ENCODE data around the gene SLC39A13.

Gene SLC39A13

GRCh38 chr11:47409440-47410369 is 1.3 kb downstream of the SLC39A13 start:
- DNase-seq (no peak), ATAC-seq (no peak)
- peak overlapping the region; percentile 98 for H3K27ac Mint-ChIP-seq
- peak overlapping the region; percentile 98 to 99 for H3K4me3 Mint-ChIP-seq
- H3K27me3 Mint-ChIP-seq: no peaks in the 10 kb centered on the region
- H3K9me3 Mint-ChIP-seq: no peaks in the 10 kb centered on the region
- peaks cover 43% of the 10 kb centered on the region for H3K4me1 Mint-ChIP-seq

DNA sequence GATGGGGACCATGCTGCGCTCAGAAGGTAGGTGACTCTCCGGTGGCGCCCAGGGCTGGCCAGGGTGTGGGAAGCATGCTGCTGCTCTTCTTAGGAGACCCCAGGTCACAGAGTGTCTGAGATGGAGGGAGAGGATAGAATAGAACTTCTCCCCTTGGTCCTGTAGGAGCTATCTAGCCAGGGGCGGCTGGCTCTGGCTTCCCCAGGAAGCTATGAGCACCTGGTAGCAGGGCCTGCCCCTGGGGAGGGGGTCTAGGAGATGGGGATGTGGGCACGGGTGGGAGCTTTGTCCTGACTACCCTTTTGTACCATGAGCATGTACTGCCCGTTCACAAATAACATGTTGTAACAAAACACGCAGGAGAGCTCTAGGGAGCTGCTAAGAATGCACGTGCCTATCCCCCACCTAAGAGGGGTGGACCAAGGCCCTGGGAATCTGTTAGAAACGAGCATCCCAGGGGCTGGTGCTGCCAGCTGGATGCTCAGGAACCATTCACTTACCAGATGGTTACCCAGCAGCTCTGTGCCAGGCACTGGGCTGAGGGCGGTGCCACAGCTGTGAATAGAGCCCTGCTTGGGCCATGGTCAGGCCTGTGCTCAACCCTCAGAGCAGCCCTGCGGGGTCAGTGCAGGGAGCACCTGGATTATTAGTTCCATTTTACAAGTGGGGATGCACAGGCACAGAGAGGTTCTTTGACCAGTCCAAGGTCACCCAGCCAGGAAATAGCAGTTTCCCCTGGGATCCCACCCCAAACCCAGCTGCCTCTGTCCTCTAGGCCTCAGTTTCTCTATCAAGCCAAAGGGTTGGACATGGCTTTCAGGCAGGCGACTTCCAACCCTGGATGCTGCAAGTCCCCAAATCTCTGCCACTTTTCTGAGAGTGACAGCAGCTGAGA is 2.2 kb downstream of the SLC39A13 start:
- H3K27me3 Mint-ChIP-seq: no peaks in the 10 kb centered on the region
- no peak overlapping the region for H3K4me3 Mint-ChIP-seq
- peaks cover 43% of the 10 kb centered on the region for H3K4me1 Mint-ChIP-seq
- no peak for ATAC-seq
- H3K27ac Mint-ChIP-seq: no peak overlapping the region
- no peak for DNase-seq
- no peaks in the 10 kb centered on the region for H3K9me3 Mint-ChIP-seq

GRCh38 chr11:47411884-47412746 is 3.7 kb downstream of the SLC39A13 start:
- Mint-ChIP-seq H3K4me3 (no peak overlapping the region), H3K27ac (no peak overlapping the region), H3K9me3 (no peaks in the 10 kb centered on the region), H3K4me1 (peaks cover 38% of the 10 kb centered on the region), H3K27me3 (no peaks in the 10 kb centered on the region)
- no peak for ATAC-seq
- DNase-seq: peak; percentile 56 to 60

DNA sequence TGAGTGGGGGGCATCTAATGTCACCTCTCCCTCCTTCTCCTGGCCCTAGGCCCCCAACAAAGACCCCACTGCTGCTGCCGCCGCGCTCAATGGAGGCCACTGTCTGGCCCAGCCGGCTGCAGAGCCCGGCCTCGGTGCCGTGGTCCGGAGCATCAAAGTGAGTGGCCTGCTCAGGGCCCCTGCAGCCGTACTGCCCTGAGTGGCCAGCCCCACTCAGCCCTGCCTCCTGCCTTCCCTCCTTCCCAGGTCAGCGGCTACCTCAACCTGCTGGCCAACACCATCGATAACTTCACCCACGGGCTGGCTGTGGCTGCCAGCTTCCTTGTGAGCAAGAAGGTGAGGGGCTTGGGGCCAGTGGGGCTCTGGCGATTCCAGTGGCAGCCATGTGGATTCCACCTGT is 5.0 kb downstream of the SLC39A13 start:
- H3K27me3 Mint-ChIP-seq: no peaks in the 10 kb centered on the region
- H3K4me1 Mint-ChIP-seq: peaks cover 38% of the 10 kb centered on the region
- no peak overlapping the region for H3K4me3 Mint-ChIP-seq
- peak overlapping the region in 1 of 2 donors; percentile 22 for H3K27ac Mint-ChIP-seq
- DNase-seq (no peak), ATAC-seq (no peak)
- H3K9me3 Mint-ChIP-seq: no peaks in the 10 kb centered on the region

DNA sequence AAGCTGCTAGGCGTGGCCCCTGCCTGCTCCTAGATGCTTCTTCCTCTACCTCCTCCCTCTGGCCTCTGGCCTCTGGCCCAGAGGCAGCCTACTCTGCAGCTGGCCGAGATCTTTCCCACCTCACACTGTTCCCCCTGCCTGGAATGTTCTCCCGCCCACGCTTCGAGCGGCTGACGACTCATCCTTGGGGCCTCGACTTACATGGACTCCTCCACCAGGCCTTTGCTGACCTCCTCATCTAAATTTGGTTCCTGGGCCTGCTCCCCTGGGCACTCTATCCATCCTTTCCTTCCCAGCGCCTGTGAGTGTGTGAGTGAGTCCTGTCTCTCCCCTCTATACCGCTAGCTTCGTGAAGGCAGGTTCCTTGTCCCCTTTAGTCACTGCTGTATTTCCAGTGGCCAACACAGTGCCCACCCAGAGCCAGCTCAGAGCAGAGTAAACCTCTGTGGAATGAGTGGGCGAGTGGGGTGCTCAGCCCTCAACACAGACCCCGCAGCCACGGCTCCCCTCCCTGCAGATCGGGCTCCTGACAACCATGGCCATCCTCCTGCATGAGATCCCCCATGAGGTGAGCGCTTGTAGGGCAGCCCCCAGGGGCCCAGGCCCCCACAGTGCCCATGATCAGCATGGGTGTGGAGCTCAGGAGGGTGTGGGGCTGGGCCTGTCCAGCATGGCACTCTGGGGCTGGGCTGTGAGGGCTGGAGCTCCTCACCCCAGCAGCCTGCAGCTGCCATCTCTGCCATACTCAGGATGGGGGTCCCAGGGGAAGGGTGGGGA is 5.7 kb downstream of the SLC39A13 start:
- Mint-ChIP-seq H3K9me3 (no peaks in the 10 kb centered on the region), H3K4me1 (peaks cover 35% of the 10 kb centered on the region), H3K27me3 (no peaks in the 10 kb centered on the region), H3K27ac (peak overlapping the region; percentile 22 to 83), H3K4me3 (no peak overlapping the region)
- peak; percentile 26 for ATAC-seq
- DNase-seq: no peak

DNA sequence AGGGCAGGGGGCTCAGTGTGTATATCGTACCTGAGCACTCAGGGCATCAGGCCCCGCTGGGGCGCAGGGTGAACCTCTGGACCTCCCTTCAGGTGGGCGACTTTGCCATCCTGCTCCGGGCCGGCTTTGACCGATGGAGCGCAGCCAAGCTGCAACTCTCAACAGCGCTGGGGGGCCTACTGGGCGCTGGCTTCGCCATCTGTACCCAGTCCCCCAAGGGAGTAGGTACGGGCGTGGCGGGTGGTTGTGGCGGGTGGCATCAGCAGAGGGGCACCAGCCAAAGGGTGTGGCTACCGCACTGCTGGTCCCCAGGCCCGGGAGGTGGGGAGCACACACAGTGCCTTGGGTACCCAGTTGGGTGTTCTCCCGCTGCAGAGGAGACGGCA is 6.3 kb downstream of the SLC39A13 start:
- ATAC-seq (peak; percentile 26), DNase-seq (no peak)
- Mint-ChIP-seq H3K4me1 (peaks cover 30% of the 10 kb centered on the region), H3K27ac (peak overlapping the region in 1 of 2 donors; percentile 75), H3K9me3 (no peaks in the 10 kb centered on the region), H3K27me3 (no peaks in the 10 kb centered on the region), H3K4me3 (no peak overlapping the region)

DNA sequence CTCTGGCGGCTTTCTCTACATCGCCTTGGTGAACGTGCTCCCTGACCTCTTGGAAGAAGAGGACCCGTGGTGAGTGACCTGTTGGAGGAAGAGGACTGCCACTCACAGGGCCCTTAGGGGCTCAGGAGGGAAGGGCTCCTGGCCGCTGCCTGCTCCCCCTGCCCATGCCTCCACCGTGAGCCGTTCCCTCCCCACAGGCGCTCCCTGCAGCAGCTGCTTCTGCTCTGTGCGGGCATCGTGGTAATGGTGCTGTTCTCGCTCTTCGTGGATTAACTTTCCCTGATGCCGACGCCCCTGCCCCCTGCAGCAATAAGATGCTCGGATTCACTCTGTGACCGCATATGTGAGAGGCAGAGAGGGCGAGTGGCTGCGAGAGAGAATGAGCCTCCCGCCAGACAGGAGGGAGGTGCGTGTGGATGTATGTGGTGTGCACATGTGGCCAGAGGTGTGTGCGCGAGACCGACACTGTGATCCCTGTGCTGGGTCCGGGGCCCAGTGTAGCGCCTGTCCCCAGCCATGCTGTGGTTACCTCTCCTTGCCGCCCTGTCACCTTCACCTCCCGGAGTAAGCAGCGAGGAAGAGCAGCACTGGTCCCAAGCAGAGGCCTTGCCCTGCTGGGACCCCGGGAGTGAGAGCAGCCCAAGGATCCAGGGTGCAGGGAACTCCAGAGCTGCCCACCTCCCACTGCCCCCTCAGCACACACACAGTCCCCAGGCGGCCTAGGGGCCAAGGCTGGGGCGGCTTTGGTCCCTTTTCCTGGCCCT is 6.9 kb downstream of the SLC39A13 start:
- peak overlapping the region in 1 of 2 donors; percentile 75 for H3K27ac Mint-ChIP-seq
- ATAC-seq: peak; percentile 11
- DNase-seq: no peak
- no peak overlapping the region for H3K4me3 Mint-ChIP-seq
- peaks cover 30% of the 10 kb centered on the region for H3K4me1 Mint-ChIP-seq
- no peaks in the 10 kb centered on the region for H3K27me3 Mint-ChIP-seq
- no peaks in the 10 kb centered on the region for H3K9me3 Mint-ChIP-seq

- peak; percentile 4 for ATAC-seq
- peak overlapping the region in 1 of 2 donors; percentile 75 for H3K27ac Mint-ChIP-seq
- no peaks in the 10 kb centered on the region for H3K27me3 Mint-ChIP-seq
- peaks cover 33% of the 10 kb centered on the region for H3K4me1 Mint-ChIP-seq
- H3K4me3 Mint-ChIP-seq: no peak overlapping the region
- H3K9me3 Mint-ChIP-seq: no peaks in the 10 kb centered on the region
- no peak for DNase-seq
These were observed 7.6 kb downstream of the SLC39A13 start for GRCh38 chr11:47415949-47416472.

DNA sequence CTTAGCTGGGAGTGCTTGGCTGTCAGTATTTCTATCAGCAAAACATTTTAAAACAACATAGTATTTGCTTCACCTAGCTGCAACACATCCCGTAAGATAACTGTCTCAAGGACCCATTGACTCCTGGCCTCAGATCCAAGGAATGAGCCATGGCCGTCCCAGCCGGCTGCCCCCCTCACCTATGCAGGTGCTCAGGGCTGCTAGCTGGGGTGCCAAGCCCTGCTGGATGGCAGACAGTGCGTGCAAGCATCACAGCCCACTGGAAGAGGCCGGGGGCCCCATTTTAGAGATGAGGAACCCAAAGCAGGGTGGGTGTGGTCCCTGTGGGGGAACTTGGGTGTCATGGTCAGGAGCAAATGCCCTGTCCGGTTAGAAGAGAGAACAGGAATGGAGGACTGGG is 9.3 kb downstream of the SLC39A13 start:
- DNase-seq (no peak), ATAC-seq (no peak)
- Mint-ChIP-seq H3K4me1 (peaks cover 23% of the 10 kb centered on the region), H3K9me3 (no peaks in the 10 kb centered on the region), H3K4me3 (no peak overlapping the region), H3K27ac (no peak overlapping the region), H3K27me3 (no peaks in the 10 kb centered on the region)

- Mint-ChIP-seq H3K27me3 (no peaks in the 10 kb centered on the region), H3K4me1 (peaks cover 25% of the 10 kb centered on the region), H3K9me3 (no peaks in the 10 kb centered on the region), H3K4me3 (no peak overlapping the region), H3K27ac (peak overlapping the region; percentile 16 to 88)
- DNase-seq: no peak
- ATAC-seq: no peak
These were observed 10.3 kb downstream of the SLC39A13 start for GRCh38 chr11:47418454-47419259.

GRCh38 chr11:47425611-47426010 is 17.2 kb downstream of the SLC39A13 start:
- peak overlapping the region; percentile 100 for H3K27ac Mint-ChIP-seq
- no peaks in the 10 kb centered on the region for H3K27me3 Mint-ChIP-seq
- H3K9me3 Mint-ChIP-seq: no peaks in the 10 kb centered on the region
- H3K4me3 Mint-ChIP-seq: peak overlapping the region; percentile 97 to 100
- DNase-seq (no peak), ATAC-seq (no peak)
- peaks cover 40% of the 10 kb centered on the region for H3K4me1 Mint-ChIP-seq

- H3K27me3 Mint-ChIP-seq: no peaks in the 10 kb centered on the region
- DNase-seq (peak; percentile 99), ATAC-seq (peak; percentile 97)
- H3K27ac Mint-ChIP-seq: peak within 1 kb of the TSS; percentile 100
- H3K9me3 Mint-ChIP-seq: no peaks in the 10 kb centered on the region
- H3K4me3 Mint-ChIP-seq: peak within 1 kb of the TSS; percentile 97 to 100
- H3K4me1 Mint-ChIP-seq: peaks cover 40% of the 10 kb centered on the region
These were observed 17.9 kb downstream of the SLC39A13 start, which contains the start of gene PSMC3 for GRCh38 chr11:47426062-47426956. Gene PSMC3 (minus strand): TSS chr11:47426439. CDS start chr11:47426279, 160 bp downstream.
